Fibroblast of the aortic adventitia (primary cell): Measurements from ENCODE around the gene XYLT1. TPM values are rescaled to one million over a fixed set of nuclear protein-coding genes. Genes with fewer than 3 reads are reported as not detected.

Source experiments
- DNase-seq: peaks from one replicate; pipeline ENCODE4 v3.0.0-alpha.2; 2010; ENCODE audit warnings: low read depth
- H3K4me3 ChIP-seq: 2 replicates; pipeline ENCODE4 v1.5.1; 2011; ENCODE audit warnings: low read depth, mild to moderate bottlenecking, control low read depth, low read length, moderate library complexity
- CTCF ChIP-seq: IDR thresholded peaks from 2 replicates; pipeline ENCODE4 v1.5.1; 2011; ENCODE audit warnings: mild to moderate bottlenecking, low read length, control low read depth, inconsistent platforms; ENCODE audit not compliant: insufficient read depth
- total RNA-seq: library from RNA; depleted of rRNA; stranded (reverse); fragments of >200 nt; gene quantifications from 2 replicates; pipeline ENCODE4 v1.2.3, GENCODE V29; 2012; ENCODE audit warnings: low replicate concordance

Gene XYLT1
- total RNA-seq, 1 donor = 32.7 TPM

GRCh38 chr16:17076092-17076754 lies 394.5 kb downstream of the XYLT1 start:
- H3K4me3 ChIP-seq = no peak overlapping the region
- TF ChIP-seq CTCF = no peak
- no peak for DNase-seq

- no peak for DNase-seq
- TF ChIP-seq CTCF = no peak
- no peak overlapping the region for H3K4me3 ChIP-seq
Observed at GRCh38 chr16:17072104-17072503, 398.7 kb downstream of the XYLT1 start.

- DNase-seq = no peak
- no peak overlapping the region for H3K4me3 ChIP-seq
- no peak for TF ChIP-seq CTCF
Observed at GRCh38 chr16:17070882-17071592, 399.7 kb downstream of the XYLT1 start.

- no peak overlapping the region for H3K4me3 ChIP-seq
- no peak for TF ChIP-seq CTCF
- no peak for DNase-seq
Observed at GRCh38 chr16:17069681-17070080, 401.1 kb downstream of the XYLT1 start.

- H3K4me3 ChIP-seq = no peak overlapping the region
- no peak for TF ChIP-seq CTCF
- DNase-seq = no peak
Observed at GRCh38 chr16:17068524-17068923, 402.2 kb downstream of the XYLT1 start.

- TF ChIP-seq CTCF = no peak
- H3K4me3 ChIP-seq = no peak overlapping the region
- no peak for DNase-seq
Observed at GRCh38 chr16:17067882-17068281, 402.9 kb downstream of the XYLT1 start.
